Stimulated activated CD4-positive, alpha-beta T cell treated with anti-CD3 and anti-CD28 coated beads, Interleukin-15, amount 100 ng/mL, for 48 hours (primary cell): Measurements from ENCODE around the gene FIGN.

Experiments used
- DNase-seq, 2 donors: peaks; one replicate each; pipeline ENCODE4 v3.0.0-alpha.2; 2020; ENCODE audit warnings: low read depth in 2 of 2

The FIGN gene

GRCh38 chr2:163662141-163662780, 73.5 kb downstream of the FIGN start:
- DNase-seq: no peak

- DNase-seq: no peak
Observed at GRCh38 chr2:163659224-163659623, 76.6 kb downstream of the FIGN start.

- no peak for DNase-seq
Observed at GRCh38 chr2:163658556-163658955, 77.3 kb downstream of the FIGN start.

- no peak for DNase-seq
Observed at GRCh38 chr2:163657281-163657656, 78.5 kb downstream of the FIGN start.

GRCh38 chr2:163656622-163657280, 79.1 kb downstream of the FIGN start:
- no peak for DNase-seq

- DNase-seq: no peak
Observed at GRCh38 chr2:163655667-163656066, 80.1 kb downstream of the FIGN start.

- no peak for DNase-seq
Observed at GRCh38 chr2:163652751-163653150, 83.1 kb downstream of the FIGN start.

- no peak for DNase-seq
Observed at GRCh38 chr2:163649080-163649479, 86.7 kb downstream of the FIGN start.

- DNase-seq: no peak
Observed at GRCh38 chr2:163647300-163647699, 88.5 kb downstream of the FIGN start.

- no peak for DNase-seq
Observed at GRCh38 chr2:163646687-163647086, 89.1 kb downstream of the FIGN start.

- no peak for DNase-seq
Observed at GRCh38 chr2:163644238-163644637, 91.6 kb downstream of the FIGN start.

GRCh38 chr2:163641986-163642385, 93.8 kb downstream of the FIGN start:
- DNase-seq: no peak

GRCh38 chr2:163640542-163641193, 95.1 kb downstream of the FIGN start:
- no peak for DNase-seq

GRCh38 chr2:163637871-163638270, 97.9 kb downstream of the FIGN start:
- no peak for DNase-seq

- no peak for DNase-seq
Observed at GRCh38 chr2:163633291-163633690, 102.5 kb downstream of the FIGN start.

- no peak for DNase-seq
Observed at GRCh38 chr2:163630836-163631235, 105.0 kb downstream of the FIGN start.

- no peak for DNase-seq
Observed at GRCh38 chr2:163626639-163627109, 109.1 kb downstream of the FIGN start.

GRCh38 chr2:163626208-163626607, 109.6 kb downstream of the FIGN start:
- DNase-seq: no peak

GRCh38 chr2:163625632-163626031, 110.2 kb downstream of the FIGN start:
- no peak for DNase-seq

- DNase-seq: no peak
Observed at GRCh38 chr2:163621445-163622004, 114.3 kb downstream of the FIGN start.

- no peak for DNase-seq
Observed at GRCh38 chr2:163617517-163617916, 118.3 kb downstream of the FIGN start.

GRCh38 chr2:163613266-163613731, 122.5 kb downstream of the FIGN start:
- DNase-seq: no peak

GRCh38 chr2:163612332-163612731, 123.5 kb downstream of the FIGN start:
- DNase-seq: no peak
